LNCaP clone FGC (cell line): Measurements from ENCODE around the gene ZNF33B.
A peak's percentile ranks its signal among the peaks of the same experiment; 100 is the strongest.

ENCODE experiments used
- DNase-seq: peaks from one replicate; pipeline ENCODE4 v3.0.0-alpha.2; 2011; ENCODE audit warnings: low read depth
- H3K4me3 ChIP-seq: 2 replicates; pipeline ENCODE4 v1.5.1; 2011; ENCODE audit warnings: mild to moderate bottlenecking, low read depth, low read length, control low read depth
- CTCF ChIP-seq: IDR thresholded peaks from 2 replicates; pipeline ENCODE4 v1.5.1; 2012; ENCODE audit warnings: mild to moderate bottlenecking; ENCODE audit not compliant: control insufficient read depth, insufficient read depth; ENCODE audit errors: extremely low read depth

Gene ZNF33B

GRCh38 chr10:42552188-42553063 is 85.9 kb downstream of the ZNF33B start:
- no peak for TF ChIP-seq CTCF
- peak; percentile 95 for DNase-seq
- H3K4me3 ChIP-seq, result peak overlapping the region; percentile 73

GRCh38 chr10:42551582-42552187 is 86.7 kb downstream of the ZNF33B start:
- TF ChIP-seq CTCF, result no peak
- no peak for DNase-seq
- H3K4me3 ChIP-seq, result peak overlapping the region; percentile 73

GRCh38 chr10:42549851-42550250 is 88.5 kb downstream of the ZNF33B start:
- no peak for DNase-seq
- no peak overlapping the region for H3K4me3 ChIP-seq
- TF ChIP-seq CTCF, result no peak

GRCh38 chr10:42548254-42548653 is 90.1 kb downstream of the ZNF33B start:
- no peak for DNase-seq
- H3K4me3 ChIP-seq, result no peak overlapping the region
- no peak for TF ChIP-seq CTCF

DNA sequence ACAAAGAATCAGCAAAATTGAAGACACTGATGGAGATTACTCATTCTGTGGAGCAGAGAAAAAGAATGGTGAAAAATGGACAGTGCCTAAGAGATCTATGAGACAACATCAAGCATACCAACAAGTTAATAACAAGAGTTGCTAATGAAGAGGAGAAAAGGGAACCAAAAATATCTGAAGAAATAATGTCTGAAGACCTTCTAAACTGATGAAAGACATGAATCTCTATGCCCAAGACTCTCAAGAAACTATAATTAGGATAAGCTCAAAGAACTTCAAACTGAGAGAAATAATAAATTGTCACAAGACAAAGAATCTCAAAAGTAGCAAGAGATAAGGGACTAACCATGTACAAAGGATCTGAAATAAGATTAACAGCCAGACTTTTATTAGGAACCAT is 93.4 kb downstream of the ZNF33B start:
- no peak for DNase-seq
- H3K4me3 ChIP-seq, result no peak overlapping the region
- TF ChIP-seq CTCF, result no peak

DNA sequence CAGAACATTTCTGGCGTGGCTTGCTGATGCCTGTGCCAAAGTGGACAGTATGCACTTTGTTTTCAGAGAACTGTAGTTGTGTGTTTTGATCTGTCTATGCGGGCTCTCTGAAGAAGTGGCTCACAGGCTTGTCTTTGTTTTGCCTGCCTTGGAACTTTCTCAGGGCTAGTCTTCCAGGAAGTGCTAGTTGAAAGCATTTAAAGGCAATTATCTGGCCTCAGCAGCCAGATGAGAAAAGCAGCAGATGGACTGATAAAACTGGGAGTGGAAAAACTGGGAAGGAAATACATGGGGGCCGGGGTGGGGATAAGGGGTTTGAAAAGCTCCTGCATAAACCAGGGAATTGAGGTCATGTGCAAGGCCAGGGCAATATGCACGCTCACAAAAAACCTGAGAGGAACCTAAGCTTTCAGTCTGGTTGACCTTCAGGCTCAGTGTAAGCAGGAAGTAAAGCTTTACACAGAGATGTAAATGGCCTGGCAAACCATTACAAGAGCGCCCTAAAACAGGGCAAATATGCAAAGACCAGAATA is 94.5 kb downstream of the ZNF33B start:
- no peak for TF ChIP-seq CTCF
- DNase-seq, result no peak
- H3K4me3 ChIP-seq, result no peak overlapping the region
